Endothelial cell of umbilical vein (primary cell): ENCODE data around the gene CLEC2B. TPM values are rescaled to one million over a fixed set of nuclear protein-coding genes. Genes with fewer than 3 reads are reported as not detected.

Experiments used
- BruUV-seq: library from RNA; stranded (reverse); fragments of 400-500 nt; replicated peaks from 2 replicates; lab custom pipeline; 2021; lab: Mats Ljungman, UMichigan
- CTCF ChIA-PET: fragments of 300-600, 350-600 bp; sonication (Branson Sonifier 250); formaldehyde crosslinking; loops from one replicate; lab custom pipeline; 2021; ENCODE audit warnings: antibody characterized with exemption, inconsistent platforms; lab: Charles Lee
- POLR2A ChIA-PET: fragments of 300-600, 350-600 bp; sonication (Branson Sonifier 250); formaldehyde crosslinking; loops from one replicate; lab custom pipeline; 2021; ENCODE audit warnings: antibody characterized with exemption, inconsistent platforms; lab: Charles Lee
- DNase-seq: peaks from one replicate; pipeline ENCODE4 v3.0.0-alpha.2; 2011; ENCODE audit warnings: low read depth, low spot score
- FAIRE-seq: peaks from 2 replicates; lab custom pipeline; 2011; peaks lifted over from hg19 to GRCh38; lab: Jason Lieb, UNC
- H2AFZ ChIP-seq: 2 replicates; pipeline ENCODE4 v1.6.0; 2012; ENCODE audit warnings: low read depth, low read length, control low read depth, inconsistent platforms
- H3K27ac ChIP-seq: 2 replicates; pipeline ENCODE4 v1.5.1; 2011; ENCODE audit warnings: low read depth, mild to moderate bottlenecking, control low read depth, low read length, moderate library complexity; ENCODE audit not compliant: insufficient read depth
- H3K27me3 ChIP-seq, 2 experiments: 2 replicates each; pipeline versions ENCODE4 v1.6.0 to v1.6.1; 2011; ENCODE audit warnings: low read length in 2 of 2, mixed read lengths in 1 of 2; ENCODE audit not compliant: control insufficient read depth in 2 of 2, insufficient read depth in 2 of 2
- H3K36me3 ChIP-seq, 2 experiments: 2 replicates in 1 of 2; 3 replicates in 1 of 2; pipeline ENCODE4 v1.5.1; 2011; ENCODE audit warnings: low read length in 2 of 2, mild to moderate bottlenecking in 1 of 2, moderate library complexity in 1 of 2; ENCODE audit not compliant: control insufficient read depth in 2 of 2, insufficient read depth in 2 of 2; ENCODE audit errors: extremely low read depth in 1 of 2
- H3K4me1 ChIP-seq: 3 replicates; pipeline ENCODE4 v1.5.1; 2011; ENCODE audit warnings: mild to moderate bottlenecking, low read length; ENCODE audit not compliant: control insufficient read depth, insufficient read depth; ENCODE audit errors: extremely low read depth
- H3K4me2 ChIP-seq: 2 replicates; pipeline ENCODE4 v1.6.1; 2011; ENCODE audit warnings: low read length, control low read depth, mixed read lengths; ENCODE audit not compliant: insufficient read depth
- H3K4me3 ChIP-seq, 3 experiments: fragments of 200-600 bp in 1 of 3; sonication (generic), shearing (Covaris generic) in 1 of 3; replicated peaks in 1 of 3; 2 replicates each; pipeline ENCODE4 v1.5.1; 2011 to 2016; ENCODE audit warnings: control low read depth in 3 of 3, low read length in 3 of 3, mild to moderate bottlenecking in 2 of 3, inconsistent platforms in 1 of 3, low read depth in 1 of 3, moderate library complexity in 1 of 3; ENCODE audit not compliant: insufficient read depth in 1 of 3
- H3K79me2 ChIP-seq: 2 replicates; pipeline ENCODE4 v1.6.0; 2012; ENCODE audit warnings: low read length, inconsistent platforms; ENCODE audit not compliant: control insufficient read depth, insufficient read depth
- H3K9ac ChIP-seq: replicated peaks from 2 replicates; pipeline ENCODE3; 2011; ENCODE audit warnings: low read length, control low read depth; ENCODE audit not compliant: insufficient read depth; ENCODE audit errors: extremely low read depth
- H3K9me1 ChIP-seq: replicated peaks from 3 replicates; pipeline ENCODE4 v1.6.0; 2011; ENCODE audit warnings: mild to moderate bottlenecking, low read length; ENCODE audit not compliant: control insufficient read depth, insufficient read depth; ENCODE audit errors: extremely low read depth
- H3K9me3 ChIP-seq: replicated peaks from 2 replicates; pipeline ENCODE4 v1.5.1; 2012; ENCODE audit warnings: low read length, inconsistent platforms; ENCODE audit not compliant: control insufficient read depth, insufficient read depth
- H4K20me1 ChIP-seq: replicated peaks from 2 replicates; pipeline ENCODE3; 2011; ENCODE audit warnings: mild to moderate bottlenecking, low read length; ENCODE audit not compliant: control insufficient read depth, insufficient read depth; ENCODE audit errors: extremely low read depth
- EZH2 ChIP-seq: IDR thresholded peaks from 2 replicates; pipeline ENCODE4 v1.6.1; 2012; ENCODE audit warnings: borderline replicate concordance, low read depth, mild to moderate bottlenecking, moderate library complexity, low read length, inconsistent platforms; ENCODE audit not compliant: severe bottlenecking
- FOS ChIP-seq: IDR thresholded peaks from 2 replicates; pipeline ENCODE4 v1.6.1; 2011; ENCODE audit warnings: mild to moderate bottlenecking, low read length, moderate library complexity, borderline replicate concordance; ENCODE audit not compliant: insufficient read depth
- GATA2 ChIP-seq: IDR thresholded peaks from 2 replicates; pipeline ENCODE4 v1.7.0; 2011; ENCODE audit warnings: low read depth, mild to moderate bottlenecking, moderate library complexity, mixed read lengths, low read length; ENCODE audit not compliant: insufficient read length, insufficient read depth
- JUN ChIP-seq: IDR thresholded peaks from 2 replicates; pipeline ENCODE4 v1.6.1; 2011; ENCODE audit warnings: borderline replicate concordance, low read depth; ENCODE audit not compliant: insufficient read length, insufficient read depth
- MYC ChIP-seq: IDR thresholded peaks from one replicate; pipeline ENCODE4 v1.6.1; 2011; ENCODE audit warnings: mild to moderate bottlenecking, low read depth, low read length
- POLR2A ChIP-seq: IDR thresholded peaks from 2 replicates; pipeline ENCODE4 v1.6.1; 2012; ENCODE audit warnings: low read depth, mild to moderate bottlenecking, control low read depth, low read length
- POLR2AphosphoS5 ChIP-seq: IDR thresholded peaks from 2 replicates; pipeline ENCODE4 v1.6.1; 2012; ENCODE audit warnings: low read depth, mild to moderate bottlenecking, control low read depth, low read length, moderate library complexity; ENCODE audit not compliant: insufficient read depth
- dilution Hi-C: fragments of 300-500 bp; cut with MboI; formaldehyde crosslinking; loops from one replicate; pipeline ENCODE4 v1.15.0; 2019; ENCODE audit warnings: low sequenced_read_pairs; ENCODE audit not compliant: extremely low pct_ligation_motif_present
- intact Hi-C: fragments of 100-400 bp; cut with micrococcal nuclease; formaldehyde crosslinking; loops from one replicate; pipeline ENCODE4 v1.10.0; 2022
- polyA plus RNA-seq, 4 experiments: library from polyadenylated mRNA; depleted of rRNA in 3 of 4; stranded (reverse) in 3 of 4; unstranded in 1 of 4; fragments of >200 nt; gene quantifications; 2 replicates each; pipeline versions ENCODE4 v1.2.1 to v1.2.3, GENCODE V29; 2011 to 2012; ENCODE audit warnings: missing spikeins in 1 of 4
- total RNA-seq: library from RNA; stranded (reverse); gene quantifications from 2 replicates; pipeline ENCODE4 v1.2.3, GENCODE V29; 2021
- TF ChIP-seq, protein P1 (sequence below): IDR thresholded peaks from 2 replicates; pipeline ENCODE4 v1.6.1; 2011; ENCODE audit not compliant: insufficient read depth, insufficient read length
- TF ChIP-seq, protein P2 (sequence below), 2 donors: IDR thresholded peaks; 1 replicate in 1 of 2; 2 replicates in 1 of 2; pipeline ENCODE4 v1.5.1; 2011; ENCODE audit warnings: low read length in 2 of 2, mild to moderate bottlenecking in 2 of 2, moderate library complexity in 2 of 2, control low read depth in 1 of 2, inconsistent platforms in 1 of 2, low read depth in 1 of 2; ENCODE audit not compliant: insufficient read depth in 1 of 2; ENCODE audit errors: extremely low read depth in 1 of 2

CLEC2B gene
- total and polyA plus RNA-seq, 2 donors (not counting 3 experiments of a cell fraction or from before 2014, with no cell fraction given) = 6.7 to 18.3 TPM

DNA sequence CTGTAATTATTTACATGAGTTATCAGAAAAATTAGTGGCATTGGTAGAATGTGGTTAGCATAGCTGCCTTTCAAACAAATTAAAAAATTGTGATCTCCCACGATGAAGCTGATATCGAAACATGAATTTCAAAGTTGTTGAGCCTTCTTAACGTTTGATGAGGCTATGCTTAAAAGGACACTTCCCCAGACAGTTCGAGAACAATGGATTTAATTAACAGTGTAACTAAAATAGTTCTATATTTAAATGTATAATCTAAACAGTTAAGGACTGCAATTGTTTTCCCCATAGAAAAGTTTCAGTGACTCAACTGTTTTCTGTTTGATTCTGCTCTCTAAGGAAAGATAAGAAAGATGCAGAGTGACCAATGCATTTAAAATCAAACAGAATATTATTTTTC is 1.6 kb downstream of the CLEC2B start:
- TF ChIP-seq, protein P1, sequence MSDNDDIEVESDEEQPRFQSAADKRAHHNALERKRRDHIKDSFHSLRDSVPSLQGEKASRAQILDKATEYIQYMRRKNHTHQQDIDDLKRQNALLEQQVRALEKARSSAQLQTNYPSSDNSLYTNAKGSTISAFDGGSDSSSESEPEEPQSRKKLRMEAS = no peak
- no peak for TF ChIP-seq JUN
- TF ChIP-seq MYC = no peak
- TF ChIP-seq EZH2 = no peak
- TF ChIP-seq FOS = no peak
- TF ChIP-seq POLR2AphosphoS5 = no peak
- TF ChIP-seq POLR2A = no peak
- TF ChIP-seq, protein P2, sequence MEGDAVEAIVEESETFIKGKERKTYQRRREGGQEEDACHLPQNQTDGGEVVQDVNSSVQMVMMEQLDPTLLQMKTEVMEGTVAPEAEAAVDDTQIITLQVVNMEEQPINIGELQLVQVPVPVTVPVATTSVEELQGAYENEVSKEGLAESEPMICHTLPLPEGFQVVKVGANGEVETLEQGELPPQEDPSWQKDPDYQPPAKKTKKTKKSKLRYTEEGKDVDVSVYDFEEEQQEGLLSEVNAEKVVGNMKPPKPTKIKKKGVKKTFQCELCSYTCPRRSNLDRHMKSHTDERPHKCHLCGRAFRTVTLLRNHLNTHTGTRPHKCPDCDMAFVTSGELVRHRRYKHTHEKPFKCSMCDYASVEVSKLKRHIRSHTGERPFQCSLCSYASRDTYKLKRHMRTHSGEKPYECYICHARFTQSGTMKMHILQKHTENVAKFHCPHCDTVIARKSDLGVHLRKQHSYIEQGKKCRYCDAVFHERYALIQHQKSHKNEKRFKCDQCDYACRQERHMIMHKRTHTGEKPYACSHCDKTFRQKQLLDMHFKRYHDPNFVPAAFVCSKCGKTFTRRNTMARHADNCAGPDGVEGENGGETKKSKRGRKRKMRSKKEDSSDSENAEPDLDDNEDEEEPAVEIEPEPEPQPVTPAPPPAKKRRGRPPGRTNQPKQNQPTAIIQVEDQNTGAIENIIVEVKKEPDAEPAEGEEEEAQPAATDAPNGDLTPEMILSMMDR (IDR thresholded peaks at IDR 0.05; ENCODE audit: extremely low read depth in 1 of 2, insufficient read depth in 1 of 2, low read depth in 1 of 2, low read length in 2 of 2) = no peak
- no peak for TF ChIP-seq GATA2
- no peak for FAIRE-seq
- peaks cover 31% of the 10 kb centered on the region for H3K4me1 ChIP-seq
- peak overlapping the region; percentile 46 for H3K9ac ChIP-seq
- H3K4me2 ChIP-seq = peak overlapping the region; percentile 90
- peak; percentile 66 for DNase-seq
- intact Hi-C loops = loop anchor here (5.0 kb wide), 2 partner anchors 60 to 150 kb away; no protein-coding TSS in a partner anchor
- peak overlapping the region; percentile 46 for H3K27ac ChIP-seq
- no peaks in the 10 kb centered on the region for H3K36me3 ChIP-seq
- H4K20me1 ChIP-seq = no peaks in the 10 kb centered on the region
- dilution Hi-C loops = no loop called here
- H3K79me2 ChIP-seq = peaks cover 45% of the 10 kb centered on the region
- peak overlapping the region in 2 of 3 experiments; percentile 16 to 53 for H3K4me3 ChIP-seq
- ChIA-PET CTCF (interaction anchor here (0.9 to 4.4 kb wide), 5 partner anchors 15 to 286 kb away, joined by 3 to 21 read pairs (median 3); no protein-coding TSS in a partner anchor), POLR2A (no interaction called here)
- no peaks in the 10 kb centered on the region for H3K9me3 ChIP-seq
- peak overlapping the region; percentile 24 for H2AFZ ChIP-seq
- H3K9me1 ChIP-seq = no peaks in the 10 kb centered on the region
- no peaks in the 10 kb centered on the region for H3K27me3 ChIP-seq
- no TSS peak for BruUV-seq
